HG03469 (cell line): Measurements from ENCODE around the gene LYRM1.

ENCODE experiments used
- ATAC-seq: cut with Tn5 transposase; IDR thresholded peaks from one replicate; pipeline ENCODE4 v1.9.1; 2021; ENCODE audit warnings: mild to moderate bottlenecking, moderate library complexity, moderate number of reproducible peaks; ENCODE audit not compliant: unreplicated experiment

Gene LYRM1

GRCh38 chr16:20871941-20872815 lies 28.4 kb upstream of the LYRM1 start:
- ATAC-seq = no peak

- no peak for ATAC-seq
Observed at GRCh38 chr16:20873331-20873730, 27.2 kb upstream of the LYRM1 start.

DNA sequence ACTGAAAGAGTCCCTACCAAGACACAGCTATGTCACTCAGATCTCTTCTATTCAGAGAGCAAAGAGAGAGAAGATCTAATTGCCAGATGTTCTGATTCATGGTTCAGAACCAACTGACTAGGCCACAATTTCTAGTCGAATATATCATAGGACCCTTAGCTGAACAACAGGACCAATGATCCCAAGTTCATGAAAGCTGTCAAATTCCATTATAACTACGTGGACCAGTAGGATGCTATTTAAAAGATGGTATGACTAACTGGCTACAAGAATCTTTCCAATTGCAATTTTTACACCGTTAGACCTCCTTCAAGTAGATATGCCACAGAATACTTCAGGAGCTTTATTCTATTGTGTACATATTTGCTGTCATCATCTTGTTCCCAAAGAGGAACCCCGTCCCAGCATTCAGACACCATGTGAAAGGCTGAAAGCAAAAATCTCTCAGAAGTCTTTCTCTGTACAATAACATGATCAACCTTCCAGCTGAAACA lies 26.4 kb upstream of the LYRM1 start:
- ATAC-seq = no peak

DNA sequence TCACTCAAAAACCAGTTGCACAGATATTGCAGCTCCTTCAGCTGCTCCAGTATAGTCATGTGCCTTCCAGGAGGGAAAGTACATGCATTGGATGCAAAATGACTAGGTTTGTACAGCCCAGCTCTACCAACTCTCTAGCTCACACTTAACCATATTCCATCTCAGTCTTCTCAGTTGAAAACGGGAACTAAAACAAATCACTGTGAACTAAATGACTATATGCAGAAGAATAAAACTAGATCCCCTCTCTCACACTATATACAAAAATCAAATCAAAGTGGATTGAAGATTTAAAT lies 25.3 kb upstream of the LYRM1 start:
- no peak for ATAC-seq

- ATAC-seq = no peak
Observed at GRCh38 chr16:20878682-20879147, 21.9 kb upstream of the LYRM1 start.

DNA sequence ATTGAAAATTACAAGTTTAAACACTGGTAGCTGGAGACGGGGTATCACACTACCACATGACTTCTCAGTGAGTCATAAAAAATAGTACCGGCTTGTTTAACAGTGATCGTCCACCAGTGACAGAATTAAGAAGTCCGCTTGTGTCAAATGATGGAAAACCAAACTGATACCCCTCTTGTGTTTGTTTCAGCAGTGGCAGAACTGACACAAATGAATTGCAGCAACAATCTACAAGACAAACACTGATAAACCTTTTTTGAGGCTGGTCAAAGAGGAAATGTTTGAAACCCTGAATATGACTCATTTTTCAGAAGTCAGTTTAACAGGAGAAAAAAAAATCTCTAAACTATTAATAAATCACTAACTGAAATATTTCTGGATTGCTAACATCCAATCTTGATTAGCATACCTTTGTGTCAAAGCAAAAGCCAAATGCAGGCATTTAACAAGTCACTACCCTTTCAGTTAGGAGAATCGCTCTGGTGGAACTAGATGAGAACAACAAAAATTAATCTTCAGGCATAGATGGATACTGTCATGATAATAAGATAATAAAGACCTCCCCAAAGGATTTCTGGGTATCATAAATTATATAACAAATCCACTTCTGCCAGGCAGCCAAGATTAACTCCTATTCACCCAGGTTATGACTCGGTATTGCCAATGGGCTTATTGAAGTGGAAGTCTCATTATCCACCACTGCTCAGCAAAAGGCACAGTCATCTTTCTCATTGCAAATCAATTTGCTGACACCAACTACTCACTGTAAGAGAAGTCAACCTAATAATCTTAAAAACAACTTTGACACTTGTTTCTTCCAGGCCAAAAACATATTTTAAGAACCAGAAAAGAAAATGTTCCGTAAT lies 21.2 kb upstream of the LYRM1 start:
- no peak for ATAC-seq

DNA sequence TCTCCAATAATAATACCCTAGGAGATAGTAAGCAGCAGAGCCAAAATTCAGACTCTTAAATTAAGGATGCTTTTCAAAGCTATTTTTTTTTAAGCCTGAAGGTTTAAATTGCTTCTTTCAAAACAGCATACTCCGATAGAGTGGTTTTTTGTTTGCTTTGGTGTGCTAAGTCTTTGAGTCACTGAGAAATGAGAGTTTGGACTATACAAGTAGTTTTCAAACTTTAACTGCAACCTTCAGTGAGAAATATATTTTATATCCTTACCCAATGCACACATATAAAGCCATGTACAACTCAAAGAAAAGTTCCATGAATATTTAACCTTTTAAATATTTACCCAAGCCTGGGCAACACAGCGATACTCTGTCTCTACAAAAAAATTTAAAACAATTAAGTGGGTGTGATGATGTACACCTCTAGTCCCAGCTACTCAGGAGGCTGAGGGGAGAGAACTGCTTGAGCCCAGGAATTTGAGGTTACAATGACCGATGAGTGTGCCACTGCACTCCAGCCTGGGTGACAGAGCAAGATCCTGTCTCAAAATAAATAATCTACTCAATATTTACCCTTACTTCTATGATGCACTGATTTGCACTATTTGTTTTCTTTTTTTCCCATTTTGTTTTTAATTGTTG lies 19.6 kb upstream of the LYRM1 start:
- no peak for ATAC-seq

DNA sequence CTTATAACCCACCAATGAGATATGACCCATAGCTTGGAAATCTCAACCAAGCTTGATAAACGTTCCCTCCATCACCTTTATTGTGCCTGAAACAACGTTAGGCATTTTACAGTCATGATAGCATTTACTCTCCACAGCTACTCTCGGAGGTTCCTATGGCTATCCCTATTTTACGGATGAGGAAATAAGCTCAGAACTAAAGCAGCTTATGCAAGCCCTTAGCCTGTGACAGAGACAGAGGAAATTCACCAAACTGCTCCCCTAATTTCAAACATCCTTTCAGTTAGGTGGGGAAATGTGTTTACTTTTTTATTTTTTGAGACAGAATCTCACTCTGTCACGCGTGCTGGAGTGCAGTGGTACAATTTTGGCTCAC lies 19.1 kb upstream of the LYRM1 start:
- ATAC-seq = no peak

DNA sequence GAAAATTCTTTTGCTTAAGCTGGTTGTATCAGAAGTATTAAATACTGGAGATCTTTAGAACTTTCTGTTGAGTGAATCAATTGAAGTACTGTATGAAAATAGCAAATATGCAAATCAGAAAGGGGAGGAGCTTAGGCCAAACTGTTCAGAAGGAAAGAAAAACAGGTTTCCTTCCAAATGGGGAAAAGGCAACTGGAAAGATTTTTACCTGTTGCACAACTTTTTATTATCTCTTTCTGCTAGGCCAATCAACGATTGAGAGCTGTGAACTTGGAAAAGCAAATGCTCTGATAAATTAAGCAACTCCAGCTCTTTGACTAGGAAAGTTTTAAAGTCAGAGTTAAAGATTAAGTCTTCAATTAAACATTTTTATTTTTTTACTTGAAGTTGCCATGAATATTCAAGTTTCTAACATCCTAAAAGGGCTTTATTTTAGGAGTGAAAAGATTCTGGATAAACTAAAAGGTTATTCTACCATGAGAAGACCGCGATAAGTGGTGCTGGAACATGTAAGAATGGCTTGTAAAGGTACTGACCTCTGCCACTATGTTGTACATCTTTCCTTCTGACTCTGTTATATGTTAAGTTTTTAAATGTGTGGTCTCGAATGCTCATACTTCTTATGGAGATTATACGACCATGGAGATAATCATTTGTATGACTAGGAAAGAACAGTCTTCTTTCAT lies 16.9 kb upstream of the LYRM1 start:
- no peak for ATAC-seq

GRCh38 chr16:20884240-20884556 lies 16.4 kb upstream of the LYRM1 start:
- ATAC-seq = no peak

DNA sequence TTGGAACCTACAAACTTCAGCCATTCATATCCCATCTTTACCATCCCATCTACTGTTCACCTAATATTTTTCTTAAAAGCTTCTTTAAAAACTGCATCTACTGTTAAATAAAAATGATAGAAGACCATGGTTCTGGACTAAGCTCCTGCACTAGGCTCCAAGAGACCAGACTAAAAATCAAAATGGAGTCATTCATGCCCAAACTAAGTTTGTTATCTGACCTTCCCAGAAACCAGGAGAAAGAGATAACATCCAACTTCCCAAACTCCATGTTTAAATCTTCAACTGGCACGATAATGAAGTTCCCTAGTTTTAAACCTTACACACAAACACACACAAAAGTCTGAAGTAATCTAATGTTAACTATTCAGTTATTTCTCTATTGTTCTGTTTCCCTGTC lies 14.3 kb upstream of the LYRM1 start:
- ATAC-seq = no peak

GRCh38 chr16:20887207-20887606 lies 13.4 kb upstream of the LYRM1 start:
- no peak for ATAC-seq

DNA sequence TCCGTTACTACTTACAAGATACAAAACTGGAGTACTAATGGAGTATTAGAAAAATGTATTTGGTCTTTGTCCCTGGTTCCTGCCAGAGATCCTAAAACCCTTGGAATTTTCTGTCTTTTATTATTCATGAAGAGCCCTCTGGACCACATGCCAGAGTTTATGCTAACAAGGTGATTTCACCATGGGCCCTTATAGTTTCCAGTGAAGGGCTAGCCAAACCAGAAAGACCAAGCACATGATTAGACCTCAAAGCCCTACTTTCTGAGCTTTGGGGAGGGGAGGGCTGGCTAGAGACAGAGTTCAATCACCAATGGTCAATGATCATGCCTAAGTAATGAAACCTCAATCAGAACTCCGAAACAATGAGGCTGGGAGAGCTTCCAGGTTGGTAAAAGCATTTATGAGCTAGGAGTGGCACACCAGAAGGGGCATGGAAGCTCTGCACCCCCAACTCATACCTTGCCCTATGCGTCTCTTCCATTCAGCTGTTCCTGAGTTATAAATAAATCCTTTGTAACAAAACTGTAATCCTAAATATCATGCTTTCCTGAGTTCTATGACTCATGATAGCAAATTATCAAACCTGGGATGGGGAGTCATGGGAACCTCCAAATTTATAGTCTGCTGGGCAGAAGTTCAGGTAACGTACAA lies 10.8 kb upstream of the LYRM1 start:
- no peak for ATAC-seq

- ATAC-seq = no peak
Observed at GRCh38 chr16:20894388-20894787, 6.2 kb upstream of the LYRM1 start.

DNA sequence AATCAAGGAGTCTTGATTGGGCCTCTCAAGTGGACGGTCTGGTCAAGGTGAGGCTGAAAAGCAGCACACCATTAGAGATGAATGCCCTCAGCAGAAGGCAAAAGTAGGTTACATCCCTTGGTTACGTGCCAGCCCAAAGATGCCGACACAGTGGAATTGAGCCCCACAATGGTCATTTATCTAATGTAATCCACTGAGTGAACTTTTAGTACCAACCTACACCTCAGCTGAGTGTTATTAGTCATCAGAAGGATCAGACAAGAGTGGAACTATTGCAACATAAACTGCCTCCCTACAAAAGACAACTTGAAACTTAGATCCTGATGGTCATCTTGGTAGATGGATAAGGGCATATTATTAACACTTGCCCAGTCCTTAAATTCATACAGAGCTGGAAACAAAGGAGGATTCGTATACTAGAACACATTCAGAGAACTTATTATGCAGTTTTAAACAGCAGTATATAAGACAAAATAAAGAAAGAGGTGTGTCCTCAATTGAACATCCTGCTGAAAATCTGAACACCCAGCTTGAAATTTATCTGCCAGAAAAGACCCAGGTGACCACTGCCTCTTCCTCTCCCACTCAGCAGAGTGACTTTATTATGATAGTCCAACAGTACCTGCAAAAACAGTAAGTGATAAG lies 3.2 kb upstream of the LYRM1 start:
- no peak for ATAC-seq

- ATAC-seq = no peak
Observed at GRCh38 chr16:20897922-20898321, 2.6 kb upstream of the LYRM1 start.

DNA sequence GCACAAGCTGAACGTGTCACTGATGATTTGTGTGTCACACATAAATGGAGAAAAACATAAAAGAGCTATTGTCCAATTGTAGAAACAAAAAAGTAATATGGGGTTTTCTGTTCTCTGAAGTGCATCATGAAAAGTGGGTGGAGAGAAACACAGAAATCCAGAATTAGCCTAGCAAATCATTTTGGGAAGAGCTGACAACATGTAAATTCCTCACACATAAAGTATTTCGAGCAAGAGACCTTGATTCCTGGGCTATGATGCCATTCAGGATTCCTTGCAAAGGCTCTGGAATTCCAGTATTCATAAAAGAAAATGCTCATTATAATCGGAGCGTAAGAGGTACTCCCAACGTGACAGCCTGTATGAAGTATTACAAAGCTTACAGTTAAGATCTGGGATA lies 1.5 kb upstream of the LYRM1 start:
- no peak for ATAC-seq

DNA sequence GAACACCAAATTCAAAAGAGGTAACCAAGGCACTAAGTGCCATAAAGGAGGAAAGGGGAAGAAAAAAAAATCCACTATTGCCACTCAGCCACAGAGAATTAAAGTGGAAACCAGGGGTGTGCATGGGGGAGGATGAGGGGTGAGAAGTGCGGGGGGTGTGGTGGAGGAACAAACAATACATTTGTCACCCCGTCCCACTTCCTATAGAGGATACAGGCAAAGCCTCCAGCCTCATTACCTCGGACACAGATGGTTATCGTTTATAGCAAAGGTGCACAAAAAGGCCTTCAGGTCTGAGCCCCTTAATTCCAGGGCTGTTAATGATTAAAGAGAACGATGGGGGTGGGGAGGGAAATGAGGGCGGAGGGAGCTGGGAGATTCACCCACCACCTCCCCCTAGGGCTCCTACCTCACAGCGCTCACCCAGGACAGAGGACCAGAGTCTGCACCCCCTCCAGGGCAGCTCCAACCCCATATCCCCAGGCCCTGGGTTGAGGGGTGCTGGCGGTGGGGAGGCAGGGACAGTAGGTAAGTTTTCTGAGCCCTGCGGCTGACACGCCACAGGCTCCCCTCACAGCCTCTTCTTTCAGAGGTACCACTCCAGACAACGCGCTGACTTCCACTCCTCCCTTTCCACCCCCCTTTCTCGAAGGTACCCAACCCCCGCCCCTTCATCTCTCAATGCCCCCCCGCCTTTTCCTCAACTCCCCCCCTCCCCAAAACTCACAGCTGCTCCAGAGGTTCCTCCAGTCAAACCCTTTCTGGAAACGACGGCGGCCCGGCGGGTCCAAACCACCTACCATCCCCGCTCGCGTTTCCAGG lies 883 bp upstream of the LYRM1 start:
- no peak for ATAC-seq

DNA sequence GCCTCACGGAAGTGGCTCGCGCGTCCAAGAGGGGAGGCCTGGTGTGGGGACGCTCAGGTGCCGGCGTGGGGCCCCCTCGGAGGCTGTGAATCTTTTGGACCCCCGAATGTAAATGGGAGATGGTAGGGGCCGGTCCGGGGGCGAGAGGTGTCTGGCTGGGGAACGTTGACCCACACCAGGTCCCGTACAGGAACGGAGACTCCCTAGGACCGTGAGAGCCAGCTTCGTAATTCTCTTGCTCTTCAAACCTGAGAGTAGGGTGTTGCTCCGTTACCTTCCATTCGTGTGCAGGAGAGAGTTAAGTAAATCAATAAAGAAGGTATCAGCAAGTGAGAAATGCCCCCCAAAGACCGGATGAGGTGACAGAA lies 481 bp downstream of the LYRM1 start:
- ATAC-seq = no peak
